Measurements from ENCODE around the gene TLCD1. TPM values are rescaled to one million over a fixed set of nuclear protein-coding genes. Genes with fewer than 3 reads are reported as not detected.

Gene TLCD1
- total RNA-seq, 1 experiment from 2014 or later = 19.4 TPM

DNA sequence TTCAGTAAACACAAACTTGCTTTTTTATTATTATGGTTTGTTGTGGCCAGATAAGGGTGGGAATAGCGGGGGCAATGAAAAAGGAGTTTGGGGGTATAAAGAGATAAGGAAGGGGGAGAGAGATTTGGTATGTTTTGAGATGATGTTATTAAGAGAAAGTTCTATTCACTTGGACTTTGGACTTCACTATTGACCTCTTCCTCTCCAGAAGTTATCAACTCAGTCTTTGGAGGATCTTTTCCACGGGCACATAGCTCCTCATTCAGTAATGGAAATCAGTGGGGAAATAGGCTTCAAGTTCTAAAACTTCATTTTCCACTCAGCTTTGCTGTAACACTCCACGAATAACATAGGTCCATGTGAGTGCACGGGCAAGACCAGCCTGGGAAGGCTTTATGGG is 37.6 kb downstream of the TLCD1 start:
- TF ChIP-seq EZH2 (IDR thresholded peaks at IDR 0.05; ENCODE audit: low read depth) = no peak
- TF ChIP-seq, protein P1, sequence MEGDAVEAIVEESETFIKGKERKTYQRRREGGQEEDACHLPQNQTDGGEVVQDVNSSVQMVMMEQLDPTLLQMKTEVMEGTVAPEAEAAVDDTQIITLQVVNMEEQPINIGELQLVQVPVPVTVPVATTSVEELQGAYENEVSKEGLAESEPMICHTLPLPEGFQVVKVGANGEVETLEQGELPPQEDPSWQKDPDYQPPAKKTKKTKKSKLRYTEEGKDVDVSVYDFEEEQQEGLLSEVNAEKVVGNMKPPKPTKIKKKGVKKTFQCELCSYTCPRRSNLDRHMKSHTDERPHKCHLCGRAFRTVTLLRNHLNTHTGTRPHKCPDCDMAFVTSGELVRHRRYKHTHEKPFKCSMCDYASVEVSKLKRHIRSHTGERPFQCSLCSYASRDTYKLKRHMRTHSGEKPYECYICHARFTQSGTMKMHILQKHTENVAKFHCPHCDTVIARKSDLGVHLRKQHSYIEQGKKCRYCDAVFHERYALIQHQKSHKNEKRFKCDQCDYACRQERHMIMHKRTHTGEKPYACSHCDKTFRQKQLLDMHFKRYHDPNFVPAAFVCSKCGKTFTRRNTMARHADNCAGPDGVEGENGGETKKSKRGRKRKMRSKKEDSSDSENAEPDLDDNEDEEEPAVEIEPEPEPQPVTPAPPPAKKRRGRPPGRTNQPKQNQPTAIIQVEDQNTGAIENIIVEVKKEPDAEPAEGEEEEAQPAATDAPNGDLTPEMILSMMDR (conservative IDR thresholded peaks at IDR 0.05) = no peak
- H3K36me3 ChIP-seq (ENCODE audit: low read depth) = peaks cover 46% of the 10 kb centered on the region
- H3K4me2 ChIP-seq = no peak overlapping the region
- no peaks in the 10 kb centered on the region; the same call in 1 of the 2 replicates for H3F3A ChIP-seq (ENCODE audit: insufficient read depth, low read depth)
- intact Hi-C loops (cut with micrococcal nuclease; ENCODE audit: unreplicated experiment) = no loop called here
- CTCF ChIA-PET = interaction anchor here (0.6 kb wide), 1 partner anchor 47 kb away, joined by 3 read pairs; no protein-coding TSS in a partner anchor
- no peak for DNase-seq
- H3K4me3 ChIP-seq = no peak overlapping the region
- no TSS peak for BruUV-seq (replicated peaks)
- no peaks in the 10 kb centered on the region for H3K27me3 ChIP-seq (ENCODE audit: insufficient read depth, low read depth)
- no peaks in the 10 kb centered on the region for H3K79me2 ChIP-seq (ENCODE audit: low read depth)
- no peak overlapping the region for H2AFZ ChIP-seq
- POLR2A ChIA-PET (ENCODE audit: unreplicated experiment) = interaction anchor here (0.6 kb wide), 1 partner anchor 1150 kb away, joined by 3 read pairs; no protein-coding TSS in a partner anchor
- no peaks in the 10 kb centered on the region for H3K4me1 ChIP-seq (replicated peaks; ENCODE audit: insufficient read depth)
- H3K27ac ChIP-seq = no peak overlapping the region
- H3K9me3 ChIP-seq (ENCODE audit: insufficient read depth, low read depth) = no peaks in the 10 kb centered on the region
- no peaks in the 10 kb centered on the region; the same call in 1 of the 2 replicates for H4K20me1 ChIP-seq (ENCODE audit: insufficient read depth)
- H3K9me2 ChIP-seq (ENCODE audit: insufficient read depth) = no peaks in the 10 kb centered on the region

DNA sequence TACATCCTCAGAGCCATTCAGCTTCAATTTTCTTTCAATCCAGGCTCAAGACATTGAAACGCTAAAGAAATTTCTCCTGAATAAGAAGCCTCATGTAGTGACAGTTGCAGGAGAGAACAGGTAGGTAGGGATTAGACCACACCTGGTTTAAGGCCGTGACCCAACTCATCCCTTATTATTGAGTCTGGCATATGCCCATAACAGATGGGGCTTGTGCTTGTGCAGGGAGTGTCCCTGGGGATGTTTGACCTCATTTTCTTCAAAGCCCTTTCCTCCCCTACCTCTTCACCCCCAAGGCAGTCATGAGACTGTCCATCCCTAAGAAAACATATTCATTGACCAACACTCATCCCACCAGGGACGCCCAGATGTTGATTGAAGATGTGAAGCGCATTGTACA is 39.7 kb downstream of the TLCD1 start:
- DNase-seq = no peak
- H3K4me3 ChIP-seq = no peak overlapping the region
- no peaks in the 10 kb centered on the region for H3K27me3 ChIP-seq (ENCODE audit: insufficient read depth, low read depth)
- TF ChIP-seq, protein P1 (conservative IDR thresholded peaks at IDR 0.05) = no peak
- no peak for TF ChIP-seq EZH2 (IDR thresholded peaks at IDR 0.05; ENCODE audit: low read depth)
- no peak overlapping the region for H2AFZ ChIP-seq
- H3K79me2 ChIP-seq (ENCODE audit: low read depth) = no peaks in the 10 kb centered on the region
- ChIA-PET CTCF (no interaction called here), POLR2A (ENCODE audit: unreplicated experiment) (no interaction called here)
- BruUV-seq (replicated peaks) = no TSS peak
- no peaks in the 10 kb centered on the region; the same call in 1 of the 2 replicates for H4K20me1 ChIP-seq (ENCODE audit: insufficient read depth)
- H3K4me2 ChIP-seq = no peak overlapping the region
- H3K27ac ChIP-seq = no peak overlapping the region
- no peaks in the 10 kb centered on the region for H3K4me1 ChIP-seq (replicated peaks; ENCODE audit: insufficient read depth)
- H3F3A ChIP-seq (ENCODE audit: insufficient read depth, low read depth) = no peaks in the 10 kb centered on the region; the same call in 1 of the 2 replicates
- intact Hi-C loops (cut with micrococcal nuclease; ENCODE audit: unreplicated experiment) = no loop called here
- no peaks in the 10 kb centered on the region for H3K9me2 ChIP-seq (ENCODE audit: insufficient read depth)
- no peaks in the 10 kb centered on the region for H3K9me3 ChIP-seq (ENCODE audit: insufficient read depth, low read depth)
- H3K36me3 ChIP-seq (ENCODE audit: low read depth) = peaks cover 53% of the 10 kb centered on the region

GRCh38 chr17:28685366-28685765 is 40.7 kb downstream of the TLCD1 start:
- no peak for DNase-seq
- Histone ChIP-seq H3K36me3 (ENCODE audit: low read depth) (peaks cover 52% of the 10 kb centered on the region), H3F3A (ENCODE audit: insufficient read depth, low read depth) (no peaks in the 10 kb centered on the region; the same call in 1 of the 2 replicates), H3K9me3 (ENCODE audit: insufficient read depth, low read depth) (no peaks in the 10 kb centered on the region), H3K4me3 (no peak overlapping the region), H3K27ac (no peak overlapping the region), H3K4me1 (replicated peaks; ENCODE audit: insufficient read depth) (no peaks in the 10 kb centered on the region), H4K20me1 (ENCODE audit: insufficient read depth) (no peaks in the 10 kb centered on the region; the same call in 1 of the 2 replicates), H3K79me2 (ENCODE audit: low read depth) (no peaks in the 10 kb centered on the region), H3K4me2 (no peak overlapping the region), H3K27me3 (ENCODE audit: insufficient read depth, low read depth) (no peaks in the 10 kb centered on the region), H2AFZ (no peak overlapping the region), H3K9me2 (ENCODE audit: insufficient read depth) (no peaks in the 10 kb centered on the region)
- TF ChIP-seq, protein P1 (conservative IDR thresholded peaks at IDR 0.05) = no peak
- TF ChIP-seq EZH2 (IDR thresholded peaks at IDR 0.05; ENCODE audit: low read depth) = no peak
- intact Hi-C loops (cut with micrococcal nuclease; ENCODE audit: unreplicated experiment) = no loop called here
- ChIA-PET POLR2A (ENCODE audit: unreplicated experiment) (no interaction called here), CTCF (interaction anchor here (0.6 kb wide), 1 partner anchor 41 kb away, joined by 3 read pairs; the partner anchor contains the start of gene TLCD1)
- BruUV-seq (replicated peaks) = no TSS peak

Measured in PC-9 (cell line).